Activated CD4-positive, alpha-beta T cell treated with anti-CD3 and anti-CD28 coated beads for 48 hours (primary cell): ENCODE results near the gene MYRIP.
"Not testable (repeated sequence)": the region's sequence is repeated elsewhere in the genome, so short reads cannot be mapped to it uniquely, and the experiment has no call there.

Experiments used
- DNase-seq: peaks from one replicate; pipeline ENCODE4 v3.0.0-alpha.2; 2020

The MYRIP gene

GRCh38 chr3:39977058-39977794 lies 167.8 kb downstream of the MYRIP start:
- no peak for DNase-seq

- DNase-seq: no peak
Observed at GRCh38 chr3:39978308-39978707, 168.9 kb downstream of the MYRIP start.

DNA sequence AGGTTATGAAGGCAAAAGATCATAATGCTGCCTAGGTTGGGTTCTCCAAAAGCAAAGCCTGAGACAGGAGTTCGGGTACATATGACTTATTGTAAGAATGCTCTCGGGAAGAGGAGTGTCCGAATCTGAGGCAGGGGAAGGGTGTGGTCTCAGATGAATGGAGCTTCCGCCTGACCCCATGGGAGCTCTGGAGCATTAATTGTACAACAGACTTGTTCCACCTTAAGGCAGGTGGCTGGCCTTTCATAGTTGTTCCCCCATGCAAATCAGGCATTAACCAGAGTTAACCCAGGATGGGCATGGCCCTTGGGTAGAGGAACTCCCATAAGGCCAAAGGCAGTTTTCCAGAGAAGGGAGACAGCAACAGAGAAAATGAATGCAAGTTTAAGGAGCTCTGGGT lies 170.6 kb downstream of the MYRIP start:
- no peak for DNase-seq

DNA sequence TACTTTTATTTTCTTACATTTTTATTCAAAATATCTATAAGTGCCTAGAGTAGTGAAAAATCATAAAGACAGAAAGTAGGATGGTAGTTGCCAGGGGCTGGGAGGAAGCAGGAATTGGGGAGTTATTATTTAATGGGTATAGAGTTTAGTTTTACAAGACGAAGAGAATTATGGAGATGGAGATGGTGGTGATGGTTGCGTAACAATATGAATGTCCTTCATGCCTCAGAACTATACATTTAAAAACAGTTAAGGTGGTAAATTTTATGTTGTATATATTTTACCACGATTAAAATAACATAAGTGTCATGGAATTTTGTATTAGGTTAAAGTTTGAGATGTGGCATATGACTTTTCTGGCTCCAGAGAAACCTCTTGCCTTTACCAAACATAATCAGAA lies 171.4 kb downstream of the MYRIP start:
- DNase-seq: no peak

- no peak for DNase-seq
Observed at GRCh38 chr3:39981547-39982184, 172.3 kb downstream of the MYRIP start.

GRCh38 chr3:39982665-39983357 lies 173.4 kb downstream of the MYRIP start:
- DNase-seq: no peak

DNA sequence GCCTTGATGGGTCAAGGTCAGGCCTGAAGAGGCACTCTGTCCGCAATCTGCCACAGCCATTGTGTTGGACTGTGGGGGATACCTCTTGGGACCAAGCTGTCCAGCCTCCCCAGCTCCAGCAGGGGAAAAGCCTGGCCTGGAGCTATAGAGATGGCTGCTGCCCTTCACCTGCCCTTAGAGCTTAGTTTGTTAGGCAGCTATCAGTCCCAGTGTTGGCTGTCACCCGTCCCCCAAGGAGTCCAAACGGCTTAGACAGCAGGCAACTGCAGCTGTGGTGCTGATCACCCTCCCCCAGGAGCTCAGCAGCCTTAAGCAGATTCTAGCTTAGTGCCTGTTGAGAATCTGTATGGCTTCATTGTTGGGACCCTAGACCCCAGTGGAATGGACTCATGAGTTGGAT lies 180.3 kb downstream of the MYRIP start:
- DNase-seq: no peak

GRCh38 chr3:39990532-39990931 lies 181.1 kb downstream of the MYRIP start:
- peak; percentile 31 for DNase-seq

DNA sequence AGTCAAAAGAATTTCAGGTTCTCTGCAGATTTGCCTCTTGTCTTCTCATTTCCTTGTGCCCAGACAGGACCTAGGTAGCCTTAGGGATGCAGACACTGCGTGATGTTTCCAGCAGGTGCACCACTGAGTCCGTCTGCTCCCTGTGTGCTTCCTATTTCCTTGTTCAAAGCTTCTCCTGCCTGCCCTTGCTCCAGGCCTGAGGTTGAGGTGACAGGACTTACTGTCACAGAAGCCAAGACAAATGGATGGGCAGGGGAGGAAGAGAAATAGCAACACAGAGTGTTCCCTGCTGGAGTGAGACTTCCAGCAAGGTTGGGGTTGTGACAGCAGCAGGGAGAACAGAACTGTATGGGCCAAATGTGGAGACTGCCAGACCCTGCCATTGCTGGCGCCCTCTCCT lies 199.4 kb downstream of the MYRIP start:
- no peak for DNase-seq

GRCh38 chr3:40009991-40010390 lies 200.6 kb downstream of the MYRIP start:
- no peak for DNase-seq

DNA sequence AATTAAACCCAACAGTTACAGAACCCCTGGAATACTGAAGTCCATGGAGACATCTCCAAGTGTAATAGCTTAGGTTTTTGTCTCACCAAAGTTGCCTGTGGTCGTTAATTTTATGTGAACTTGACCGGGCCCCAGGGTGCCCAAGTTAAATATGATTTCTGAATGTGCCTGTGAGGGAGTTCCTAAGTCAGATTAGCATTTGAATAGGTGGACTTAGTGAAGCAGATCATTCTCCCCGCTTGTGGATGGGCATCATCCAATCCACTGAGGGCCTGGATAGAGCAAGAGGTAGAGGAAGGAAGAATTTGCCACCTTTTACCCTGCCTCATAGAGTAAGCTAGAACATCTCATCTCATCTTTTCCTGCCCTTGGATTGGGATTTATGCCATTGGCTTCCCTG lies 203.0 kb downstream of the MYRIP start:
- DNase-seq: no peak

DNA sequence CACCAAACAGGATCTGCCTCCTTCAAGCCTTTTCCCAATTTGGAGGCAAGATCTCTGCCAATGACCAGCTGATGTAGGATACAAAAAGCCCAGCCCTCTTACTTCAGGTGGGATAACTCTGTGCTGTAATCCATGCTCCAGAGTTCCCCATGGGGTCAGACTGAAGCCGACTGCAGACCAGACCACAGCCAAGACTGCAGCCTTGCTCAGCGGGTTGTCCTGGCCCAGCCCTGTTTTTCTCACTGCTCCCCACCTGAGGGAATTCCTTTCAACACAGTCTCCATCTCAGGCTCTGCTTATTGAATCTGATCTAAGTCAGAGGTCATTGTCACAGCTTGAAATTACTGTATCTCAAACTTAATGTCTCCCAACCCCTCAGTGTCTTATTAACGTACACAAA lies 207.0 kb downstream of the MYRIP start:
- no peak for DNase-seq

DNA sequence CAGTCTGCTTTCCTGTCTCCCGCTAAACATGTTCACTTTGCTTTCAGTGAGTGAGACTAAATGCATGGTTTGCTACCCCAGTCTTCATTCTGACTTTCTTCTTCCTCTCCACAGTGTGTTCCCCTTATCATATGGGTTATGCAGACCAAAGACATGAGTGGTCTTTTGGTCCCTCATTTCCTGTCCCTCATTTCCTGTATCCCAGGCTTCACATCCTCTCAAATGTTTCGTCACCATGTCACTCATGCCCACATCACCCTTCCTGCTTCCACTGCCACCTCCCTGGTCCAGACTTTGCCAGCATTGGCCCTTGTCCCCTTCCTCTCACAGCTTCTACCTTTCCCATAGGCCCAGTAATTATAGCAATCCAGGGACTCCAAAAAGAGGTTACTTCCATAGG lies 209.0 kb downstream of the MYRIP start:
- DNase-seq: no peak

DNA sequence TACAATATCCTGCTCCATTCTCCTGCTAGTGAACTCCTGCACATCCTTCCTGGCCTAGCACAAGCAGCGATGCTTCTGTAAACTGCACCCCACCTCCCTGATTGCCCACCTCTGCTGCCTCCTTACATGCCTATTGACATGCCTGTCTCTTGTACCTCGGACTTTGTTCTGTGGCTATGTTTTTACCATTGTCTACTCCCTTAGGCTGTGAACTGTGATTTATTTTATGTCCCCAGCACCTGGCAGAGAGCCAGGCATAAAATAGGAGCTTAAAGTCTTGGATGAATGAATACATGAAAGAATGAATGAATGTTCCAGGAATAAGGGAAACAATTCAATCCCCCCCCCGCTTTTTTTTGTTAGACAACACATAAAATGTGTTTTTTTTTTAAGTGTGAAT lies 210.0 kb downstream of the MYRIP start:
- no peak for DNase-seq

- DNase-seq: no peak
Observed at GRCh38 chr3:40020689-40021088, 211.3 kb downstream of the MYRIP start.

GRCh38 chr3:40021338-40021737 lies 211.9 kb downstream of the MYRIP start:
- DNase-seq: no peak

- no peak for DNase-seq
Observed at GRCh38 chr3:40022297-40022827, 213.0 kb downstream of the MYRIP start.

DNA sequence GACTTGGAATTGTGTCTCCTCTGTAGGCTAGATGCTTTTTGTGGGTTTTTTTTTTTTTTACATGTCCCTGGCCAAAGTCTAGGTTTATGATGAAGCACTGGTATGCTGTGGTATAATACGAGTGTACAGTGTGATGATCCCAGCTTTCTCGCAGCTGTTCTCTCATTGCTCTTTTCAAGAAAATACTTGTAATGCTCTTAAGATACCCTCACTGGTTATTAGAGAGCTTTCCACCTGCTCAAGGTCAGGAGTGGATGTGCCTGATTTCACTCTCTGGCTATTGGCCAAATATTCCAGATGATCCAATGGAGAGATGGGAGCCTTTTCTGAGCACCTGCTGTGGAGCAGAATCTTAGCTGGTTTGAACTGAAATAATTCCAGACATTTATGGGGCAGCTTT lies 215.1 kb downstream of the MYRIP start:
- DNase-seq: no peak

- DNase-seq: not testable (repeated sequence)
Observed at GRCh38 chr3:40025892-40026291, 216.5 kb downstream of the MYRIP start.

- DNase-seq: no peak
Observed at GRCh38 chr3:40035177-40035576, 225.8 kb downstream of the MYRIP start.

DNA sequence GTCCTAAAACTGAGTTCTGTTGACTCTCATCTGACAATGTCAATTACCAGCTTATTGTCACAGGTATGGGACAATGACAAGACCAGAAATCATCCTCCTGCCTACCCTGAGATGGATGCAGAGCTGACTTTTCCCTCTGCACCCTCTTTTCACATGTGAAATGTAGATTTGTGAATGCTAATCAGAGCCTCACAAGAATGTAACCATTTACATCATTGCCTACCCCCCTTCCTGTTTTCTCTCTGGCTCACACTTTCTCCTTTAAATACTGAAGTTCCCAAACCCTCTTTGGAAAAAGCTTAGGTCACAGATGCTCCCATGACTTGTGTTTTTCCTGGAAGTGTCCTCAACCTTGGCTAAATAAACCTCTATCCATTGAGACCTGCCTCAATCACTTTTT lies 228.2 kb downstream of the MYRIP start:
- no peak for DNase-seq

DNA sequence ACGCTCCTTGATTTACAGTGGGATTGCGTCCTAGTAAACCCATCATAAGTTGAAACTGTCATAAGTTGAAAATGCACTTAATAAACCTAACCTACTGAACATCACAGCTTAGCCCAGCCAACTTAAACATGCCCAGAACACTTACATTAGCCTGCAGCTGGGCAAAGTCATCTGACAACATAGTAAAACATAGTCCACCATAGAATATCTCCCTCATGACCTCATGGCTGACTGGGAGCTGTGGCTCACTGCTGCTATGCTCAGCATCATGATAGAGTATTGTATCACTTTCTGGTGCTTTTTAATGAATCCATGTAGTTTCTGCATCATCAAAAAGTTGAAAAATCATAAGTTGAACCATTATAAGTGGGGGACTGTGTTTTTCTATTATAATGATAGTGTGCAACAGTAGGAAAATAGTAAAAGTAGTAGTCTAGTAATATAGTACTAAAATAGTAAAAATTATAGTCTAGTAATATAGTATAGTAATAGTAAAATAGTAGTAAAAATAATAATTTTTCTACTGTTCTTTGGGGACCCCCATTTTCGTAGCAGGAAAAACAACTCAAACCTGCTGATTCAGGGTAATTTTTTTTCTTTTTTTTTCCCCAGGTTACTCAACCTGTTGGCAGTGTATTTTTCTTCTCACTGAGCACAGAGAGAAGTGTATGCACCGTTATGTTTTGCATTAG lies 233.5 kb downstream of the MYRIP start:
- DNase-seq: no peak

DNA sequence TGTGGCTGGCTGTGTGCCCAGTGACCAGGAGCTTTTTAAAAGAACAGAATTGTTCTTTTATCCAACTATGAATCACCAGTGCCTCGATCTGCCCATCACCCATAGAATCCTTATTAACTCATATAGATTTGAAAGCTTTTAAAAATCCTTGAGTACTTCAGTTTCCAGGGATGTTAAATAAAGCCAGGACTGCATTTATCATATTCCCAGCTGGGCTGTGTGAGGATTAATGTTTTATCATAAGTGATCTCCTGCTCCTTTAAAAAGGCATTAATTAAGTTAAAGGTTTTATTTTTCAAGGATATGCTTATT lies 234.0 kb downstream of the MYRIP start:
- DNase-seq: no peak

GRCh38 chr3:40044487-40044886 lies 235.1 kb downstream of the MYRIP start:
- DNase-seq: no peak
